GM18498 (cell line): ENCODE results near the gene HYDIN.

Source experiments
- ATAC-seq: cut with Tn5 transposase; IDR thresholded peaks from one replicate; pipeline ENCODE4 v1.9.1; 2021; ENCODE audit warnings: mild to moderate bottlenecking, moderate library complexity; ENCODE audit not compliant: unreplicated experiment

HYDIN gene

GRCh38 chr16:71230122-71230845 is at the start of gene HYDIN:
HYDIN (minus strand) TSS chr16:71230722; CDS start chr16:71186895, 43,827 bp downstream.
- ATAC-seq = no peak

DNA sequence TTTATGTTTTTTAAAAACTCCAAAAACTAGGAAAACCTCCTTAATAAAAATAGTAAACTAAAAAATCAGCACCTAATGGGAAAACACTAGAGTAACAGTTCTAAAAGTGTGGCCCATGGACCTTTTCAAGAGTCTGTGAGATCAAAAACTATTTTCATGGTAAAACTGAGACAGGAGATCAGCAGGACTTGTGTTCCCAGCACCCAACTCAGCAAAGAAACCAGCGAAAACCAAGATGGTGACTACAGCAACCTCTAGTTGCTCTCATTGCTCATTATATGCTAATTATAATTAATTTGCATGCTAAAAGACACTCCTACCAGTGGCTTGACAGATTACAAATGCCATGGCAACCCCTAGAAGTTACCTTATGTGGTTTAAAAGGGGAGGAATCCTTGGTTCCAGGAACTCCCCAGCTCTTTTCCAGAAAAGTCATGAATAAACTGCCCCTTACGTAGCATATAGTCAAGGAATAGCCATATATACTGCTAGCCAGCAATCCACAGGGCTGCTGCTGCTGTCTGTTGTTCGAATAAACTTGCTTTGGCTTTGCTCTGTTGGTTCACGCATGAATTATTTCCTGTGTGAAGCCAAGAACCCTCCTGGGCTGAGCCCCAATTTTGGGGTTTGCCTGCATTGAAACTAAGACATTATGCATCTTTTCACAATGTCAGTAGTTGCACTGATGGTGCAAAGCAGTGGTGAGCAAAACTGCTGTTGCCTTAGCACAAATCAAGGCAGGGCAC is 46.2 kb upstream of the HYDIN start:
- no peak for ATAC-seq

- no peak for ATAC-seq
Observed at GRCh38 chr16:71273384-71273783, 42.9 kb upstream of the HYDIN start.

DNA sequence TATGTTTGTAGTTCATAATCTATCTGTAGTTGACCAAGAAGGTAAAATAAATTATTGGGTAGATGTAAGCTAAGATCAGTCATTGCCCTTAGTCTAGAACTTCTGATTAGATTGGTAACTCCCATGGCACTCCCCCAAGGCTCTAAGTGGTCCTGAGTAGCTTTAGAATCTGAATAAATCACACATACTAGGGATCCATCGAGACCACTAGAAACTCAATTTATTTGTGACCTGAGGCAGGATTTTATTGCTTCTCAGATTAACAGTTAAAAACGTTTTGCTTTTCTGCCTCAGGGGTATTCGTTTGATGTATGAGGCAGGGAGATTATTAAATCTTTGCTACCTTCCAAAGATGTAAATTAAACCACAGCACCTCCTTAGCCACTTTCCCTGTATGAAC is 33.8 kb upstream of the HYDIN start:
- ATAC-seq = no peak

DNA sequence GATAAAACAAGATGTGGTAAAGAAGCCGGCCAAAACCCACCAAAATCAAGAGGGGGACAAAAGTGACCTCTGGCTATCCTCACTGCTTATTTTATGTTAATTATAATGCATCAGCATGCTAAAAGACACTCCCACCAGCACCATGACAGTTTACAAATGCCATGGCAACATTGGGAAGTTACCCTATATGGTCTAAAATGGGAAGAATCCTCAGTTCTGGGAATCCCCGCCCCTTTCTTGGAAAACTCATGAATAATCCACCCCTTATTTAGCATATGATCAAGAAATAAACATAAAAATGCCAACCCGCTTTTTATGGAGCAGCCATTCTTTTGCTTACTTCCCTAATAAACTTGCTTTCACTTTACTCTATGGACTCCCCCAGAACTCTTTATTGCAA is 33.1 kb upstream of the HYDIN start:
- no peak for ATAC-seq

- ATAC-seq = no peak
Observed at GRCh38 chr16:71262391-71262790, 31.9 kb upstream of the HYDIN start.

GRCh38 chr16:71260995-71261394 is 30.5 kb upstream of the HYDIN start:
- ATAC-seq = no peak

DNA sequence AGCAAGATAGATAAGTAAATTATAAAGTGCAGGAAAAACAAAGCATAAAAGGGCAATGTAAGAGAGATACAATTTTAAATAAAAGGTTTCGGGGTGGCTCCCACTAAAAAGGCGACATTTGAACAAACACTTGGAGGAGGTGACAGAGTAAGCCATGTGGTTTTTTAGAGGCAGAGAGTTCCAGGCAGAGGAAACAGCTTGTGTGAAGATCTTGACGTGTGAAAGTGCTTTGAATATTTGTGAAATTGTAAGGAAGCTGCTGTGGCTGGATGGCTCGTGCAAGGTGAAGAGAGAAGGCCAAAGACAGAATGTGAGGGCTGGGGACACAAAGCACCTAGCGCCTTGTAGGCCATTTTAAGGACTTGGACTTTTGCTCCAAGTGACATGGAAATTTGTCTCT is 28.6 kb upstream of the HYDIN start:
- no peak for ATAC-seq

DNA sequence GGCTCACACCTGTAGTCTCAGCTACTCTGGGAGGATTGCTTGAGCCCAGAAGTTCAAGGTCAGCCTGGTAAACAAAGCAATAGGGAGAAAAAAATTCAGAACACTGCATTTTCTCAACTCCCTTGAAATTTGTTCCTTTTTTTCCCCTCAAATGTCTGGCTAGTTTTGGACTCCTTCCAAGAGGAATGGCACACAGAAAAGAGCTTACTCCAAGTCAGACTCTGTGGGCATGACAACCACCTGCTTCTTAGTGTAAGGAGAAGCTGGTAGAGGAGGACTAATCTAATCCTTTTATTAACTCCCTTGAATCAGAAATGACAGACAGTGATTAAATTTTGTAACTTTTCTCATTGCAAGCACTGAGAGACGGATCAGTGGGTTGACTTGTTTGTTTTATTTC is 27.9 kb upstream of the HYDIN start:
- no peak for ATAC-seq

DNA sequence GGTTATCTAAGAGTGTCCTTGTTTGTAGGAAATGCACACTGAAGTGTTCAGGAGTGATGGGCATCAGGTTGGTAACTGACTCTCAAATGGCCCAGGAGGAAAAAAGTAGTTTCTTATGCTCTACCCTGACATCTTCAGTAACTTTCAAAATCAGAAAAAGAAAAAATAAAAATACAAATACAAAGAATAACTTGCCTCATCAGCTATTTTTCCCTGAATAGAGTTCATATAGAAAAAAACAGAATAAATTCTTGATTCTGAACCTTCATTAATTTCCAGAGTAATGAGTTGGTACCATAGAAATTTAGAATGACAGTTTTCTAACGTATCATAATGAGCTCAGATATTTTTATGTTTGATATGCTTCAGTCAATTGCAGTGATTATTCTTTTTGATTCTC is 27.2 kb upstream of the HYDIN start:
- no peak for ATAC-seq

GRCh38 chr16:71255721-71256120 is 25.2 kb upstream of the HYDIN start:
- ATAC-seq = no peak

- ATAC-seq = no peak
Observed at GRCh38 chr16:71254832-71255525, 24.5 kb upstream of the HYDIN start.

- ATAC-seq = no peak
Observed at GRCh38 chr16:71250461-71251235, 20.1 kb upstream of the HYDIN start.

DNA sequence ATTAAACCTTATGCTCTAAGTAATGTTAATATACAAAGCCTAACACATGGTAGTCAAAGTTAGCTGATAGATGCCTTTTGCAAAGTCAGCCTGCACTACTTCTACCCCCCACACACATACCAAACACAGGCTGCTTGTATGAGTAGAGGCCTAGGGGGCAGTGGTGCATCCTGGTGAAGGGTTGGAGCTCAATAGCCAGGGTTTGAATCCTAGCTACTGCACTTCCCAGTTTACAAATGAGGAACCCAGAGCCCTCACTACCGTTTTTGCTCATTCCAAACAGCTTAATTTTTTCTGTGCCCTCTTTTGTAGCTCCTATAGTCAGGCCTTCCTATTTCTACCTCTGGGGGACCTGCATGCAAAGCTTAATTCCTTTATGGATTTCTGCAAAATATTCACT is 18.9 kb upstream of the HYDIN start:
- no peak for ATAC-seq

DNA sequence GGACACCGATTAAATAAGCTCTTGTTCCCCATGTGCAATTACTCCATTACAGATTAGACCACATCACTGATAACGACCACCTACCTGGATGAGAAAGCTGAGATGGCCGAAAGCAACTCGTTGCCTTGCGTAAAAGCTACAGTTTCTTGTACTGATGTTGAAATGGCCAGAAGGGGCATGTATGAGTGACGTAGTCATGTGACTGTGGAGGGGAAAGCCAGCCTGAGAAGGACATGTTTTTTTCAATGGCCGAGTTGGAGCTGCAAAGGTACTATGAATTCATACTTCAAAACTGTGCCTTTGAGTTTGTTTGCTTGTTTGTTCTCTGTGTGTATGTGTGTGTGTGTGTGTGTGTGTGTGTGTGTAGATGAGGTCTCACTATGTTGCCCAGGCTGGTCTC is 17.0 kb upstream of the HYDIN start:
- no peak for ATAC-seq

DNA sequence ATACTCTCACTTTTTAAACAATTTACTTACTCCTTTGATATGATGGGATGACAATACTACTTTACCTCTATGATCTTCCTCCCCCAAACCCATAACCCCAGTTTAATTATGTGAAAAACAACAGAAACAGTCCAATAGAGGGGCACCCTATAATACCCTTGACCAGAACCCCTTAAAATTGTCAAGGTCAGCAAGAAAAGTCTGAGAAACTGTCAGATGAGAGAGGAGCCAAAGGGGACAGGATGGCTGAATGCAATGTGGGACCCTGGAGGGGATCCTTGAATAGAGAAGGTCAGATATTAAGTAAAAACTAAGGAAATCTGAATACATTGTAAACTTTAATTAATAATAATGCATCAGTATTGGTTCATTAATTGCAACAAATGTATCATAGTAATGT is 15.8 kb upstream of the HYDIN start:
- ATAC-seq = no peak

DNA sequence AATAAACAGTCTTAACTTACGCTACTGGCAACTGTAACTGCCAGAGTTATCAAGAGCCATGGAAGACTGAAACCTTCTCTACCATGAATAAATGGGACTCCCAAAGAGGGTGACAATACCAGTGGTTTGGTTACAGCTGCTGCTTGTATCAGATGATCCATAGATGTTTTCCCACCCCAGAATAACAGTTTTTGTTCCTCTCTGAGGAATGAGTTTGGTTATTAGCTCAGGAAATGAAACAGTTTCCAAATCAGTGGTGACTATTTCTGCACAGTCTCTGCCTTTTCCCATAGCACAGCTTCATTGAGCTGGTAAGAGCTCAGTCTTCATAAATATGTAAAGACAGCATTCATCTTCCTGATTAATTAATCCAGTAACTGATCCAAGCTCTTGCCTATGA is 14.0 kb upstream of the HYDIN start:
- no peak for ATAC-seq

DNA sequence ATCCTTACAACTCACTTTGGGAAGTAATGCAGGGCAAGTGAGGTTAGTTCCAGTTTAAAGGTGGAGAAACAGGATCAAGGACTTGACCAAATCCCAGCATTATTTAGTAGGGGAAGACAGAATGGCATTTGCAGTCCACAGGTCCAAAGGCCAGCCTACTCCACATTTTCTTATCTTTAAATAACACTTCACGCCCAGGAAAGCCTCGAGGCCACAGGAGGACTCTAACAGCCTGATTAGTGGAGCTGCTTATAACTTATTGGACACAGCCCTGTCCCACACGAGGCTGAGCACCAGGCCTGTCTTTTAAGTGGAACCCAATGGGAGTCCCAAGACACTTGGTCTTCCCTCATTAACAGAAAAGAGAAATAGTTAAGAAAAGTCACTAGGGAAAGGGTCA is 12.1 kb upstream of the HYDIN start:
- ATAC-seq = no peak

- ATAC-seq = no peak
Observed at GRCh38 chr16:71242036-71242435, 11.5 kb upstream of the HYDIN start.

- ATAC-seq = no peak
Observed at GRCh38 chr16:71229344-71229743, 1.2 kb downstream of the HYDIN start.
